ENCODE results near the gene TNNI3. TPM values are rescaled to one million over a fixed set of nuclear protein-coding genes. Genes with fewer than 3 reads are reported as not detected.
"Not testable (repeated sequence)": the region's sequence is repeated elsewhere in the genome, so short reads cannot be mapped to it uniquely, and the experiment has no call there.

TNNI3 gene
- total RNA-seq, 4 donors from 2014 or later: not detected

- peak overlapping the region in 2 of 4 donors; percentile 72 to 94 for H3K27ac ChIP-seq
- no peak for DNase-seq
- no peaks in the 10 kb centered on the region for H3K27me3 ChIP-seq
- H3K9me3 ChIP-seq: no peaks in the 10 kb centered on the region
- H3K4me1 ChIP-seq: peaks cover 0 to 44% (median 18%) of the 10 kb centered on the region in 4 donors
- no peak overlapping the region for H3K4me3 ChIP-seq
- peaks cover 0 to 30% (median 0%) of the 10 kb centered on the region in 3 donors for H3K36me3 ChIP-seq
- no peak for TF ChIP-seq CTCF (IDR thresholded peaks at IDR 0.05)
- TF ChIP-seq POLR2A (IDR thresholded peaks at IDR 0.05): no peak
Measured at GRCh38 chr19:55111238-55111831, 46.2 kb downstream of the TNNI3 start.

GRCh38 chr19:55109527-55110291, 47.8 kb downstream of the TNNI3 start:
- no peak for TF ChIP-seq CTCF (IDR thresholded peaks at IDR 0.05)
- no peak for TF ChIP-seq POLR2A (IDR thresholded peaks at IDR 0.05)
- Histone ChIP-seq H3K9me3 (no peaks in the 10 kb centered on the region), H3K36me3 (peaks cover 0 to 30% (median 0%) of the 10 kb centered on the region in 3 donors), H3K4me1 (peaks cover 0 to 28% (median 8%) of the 10 kb centered on the region in 4 donors), H3K27me3 (no peaks in the 10 kb centered on the region), H3K27ac (no peak overlapping the region), H3K4me3 (no peak overlapping the region)
- no peak for DNase-seq

GRCh38 chr19:55107252-55107651, 50.3 kb downstream of the TNNI3 start:
- DNase-seq, H3K27ac ChIP-seq, H3K4me1 ChIP-seq, H3K9me3 ChIP-seq, H3K27me3 ChIP-seq, H3K4me3 ChIP-seq: not testable (repeated sequence)
- H3K36me3 ChIP-seq: peaks cover 0 to 40% (median 0%) of the 10 kb centered on the region in 3 donors

GRCh38 chr19:55106591-55106990, 50.9 kb downstream of the TNNI3 start:
- peaks cover 0 to 44% (median 0%) of the 10 kb centered on the region in 3 donors for H3K36me3 ChIP-seq
- H3K27me3 ChIP-seq: no peaks in the 10 kb centered on the region
- no peak overlapping the region for H3K4me3 ChIP-seq
- H3K9me3 ChIP-seq: no peaks in the 10 kb centered on the region
- no peak overlapping the region for H3K27ac ChIP-seq
- TF ChIP-seq POLR2A (IDR thresholded peaks at IDR 0.05): no peak
- no peak for TF ChIP-seq CTCF (IDR thresholded peaks at IDR 0.05)
- DNase-seq: no peak
- no peaks in the 10 kb centered on the region for H3K4me1 ChIP-seq

GRCh38 chr19:55105237-55105636, 52.3 kb downstream of the TNNI3 start:
- no peak overlapping the region for H3K4me3 ChIP-seq
- DNase-seq: no peak
- H3K36me3 ChIP-seq: peaks cover 0 to 56% (median 0%) of the 10 kb centered on the region in 3 donors
- TF ChIP-seq CTCF (IDR thresholded peaks at IDR 0.05): no peak
- H3K27me3 ChIP-seq: no peaks in the 10 kb centered on the region
- H3K4me1 ChIP-seq: no peaks in the 10 kb centered on the region
- no peak overlapping the region for H3K27ac ChIP-seq
- H3K9me3 ChIP-seq: no peaks in the 10 kb centered on the region

- Histone ChIP-seq H3K27ac (no peak overlapping the region), H3K36me3 (peaks cover 0 to 59% (median 0%) of the 10 kb centered on the region in 3 donors)
Measured at GRCh38 chr19:55103190-55103589, 54.3 kb downstream of the TNNI3 start.

More at GRCh38 chr19:55103190-55103589, 54.3 kb downstream of the TNNI3 start:
- no peak for DNase-seq
- H3K4me3 ChIP-seq: no peak overlapping the region
- H3K4me1 ChIP-seq: no peaks in the 10 kb centered on the region
- no peaks in the 10 kb centered on the region for H3K9me3 ChIP-seq
- TF ChIP-seq CTCF (IDR thresholded peaks at IDR 0.05): no peak
- H3K27me3 ChIP-seq: no peaks in the 10 kb centered on the region
